ENCODE results near the gene RAI1. TPM values are rescaled to one million over a fixed set of nuclear protein-coding genes. Genes with fewer than 3 reads are reported as not detected.

Gene RAI1
- total RNA-seq, 1 experiment from 2014 or later = 86.3 TPM

GRCh38 chr17:17801800-17802481, 120.7 kb downstream of the RAI1 start:
- Histone ChIP-seq H3K4me2 (no peak overlapping the region), H3K4me3 (no peak overlapping the region), H4K20me1 (ENCODE audit: insufficient read depth) (peaks cover 78% of the 10 kb centered on the region), H3K9me3 (ENCODE audit: insufficient read depth, low read depth) (no peaks in the 10 kb centered on the region), H3F3A (ENCODE audit: insufficient read depth, low read depth) (peaks cover 20% of the 10 kb centered on the region), H3K79me2 (ENCODE audit: low read depth) (no peaks in the 10 kb centered on the region; the same call in 1 of the 2 replicates), H3K36me3 (ENCODE audit: low read depth) (0 out of 2 replicates have a peak, but pooled peaks cover 15% of the 10 kb centered on the region), H3K27me3 (ENCODE audit: insufficient read depth, low read depth) (no peaks in the 10 kb centered on the region), H3K4me1 (replicated peaks; ENCODE audit: insufficient read depth) (no peaks in the 10 kb centered on the region), H2AFZ (no peak overlapping the region), H3K9me2 (ENCODE audit: insufficient read depth) (no peaks in the 10 kb centered on the region), H3K27ac (no peak overlapping the region)
- TF ChIP-seq EZH2 (IDR thresholded peaks at IDR 0.05; ENCODE audit: low read depth) (no peak), CTCF (conservative IDR thresholded peaks at IDR 0.05) (no peak)
- intact Hi-C loops (cut with micrococcal nuclease; ENCODE audit: unreplicated experiment) = no loop called here
- ChIA-PET POLR2A (ENCODE audit: unreplicated experiment) (no interaction called here), CTCF (no interaction called here)
- no TSS peak for BruUV-seq (replicated peaks)
- DNase-seq = no peak

GRCh38 chr17:17804007-17804406, 122.7 kb downstream of the RAI1 start:
- H3K4me3 ChIP-seq = no peak overlapping the region
- no peaks in the 10 kb centered on the region for H3K9me3 ChIP-seq (ENCODE audit: insufficient read depth, low read depth)
- no TSS peak for BruUV-seq (replicated peaks)
- no peaks in the 10 kb centered on the region for H3K27me3 ChIP-seq (ENCODE audit: insufficient read depth, low read depth)
- intact Hi-C loops (cut with micrococcal nuclease; ENCODE audit: unreplicated experiment) = no loop called here
- H3F3A ChIP-seq (ENCODE audit: insufficient read depth, low read depth) = peaks cover 36% of the 10 kb centered on the region
- H3K27ac ChIP-seq = no peak overlapping the region
- TF ChIP-seq CTCF (conservative IDR thresholded peaks at IDR 0.05) (no peak), EZH2 (IDR thresholded peaks at IDR 0.05; ENCODE audit: low read depth) (no peak)
- H3K79me2 ChIP-seq (ENCODE audit: low read depth) = no peaks in the 10 kb centered on the region; the same call in 1 of the 2 replicates
- H3K36me3 ChIP-seq (ENCODE audit: low read depth) = 0 out of 2 replicates have a peak, but pooled peaks cover 15% of the 10 kb centered on the region
- ChIA-PET CTCF (no interaction called here), POLR2A (ENCODE audit: unreplicated experiment) (no interaction called here)
- no peak overlapping the region for H3K4me2 ChIP-seq
- H2AFZ ChIP-seq = no peak overlapping the region
- DNase-seq = no peak
- no peaks in the 10 kb centered on the region for H3K9me2 ChIP-seq (ENCODE audit: insufficient read depth)
- H3K4me1 ChIP-seq (replicated peaks; ENCODE audit: insufficient read depth) = 0 out of 2 replicates have a peak, but pooled peaks cover 7% of the 10 kb centered on the region
- H4K20me1 ChIP-seq (ENCODE audit: insufficient read depth) = peaks cover 72% of the 10 kb centered on the region

- Histone ChIP-seq H3K4me1 (replicated peaks; ENCODE audit: insufficient read depth) (0 out of 2 replicates have a peak, but pooled peaks cover 7% of the 10 kb centered on the region), H3K79me2 (ENCODE audit: low read depth) (no peaks in the 10 kb centered on the region; the same call in 1 of the 2 replicates), H3K4me2 (no peak overlapping the region), H3F3A (ENCODE audit: insufficient read depth, low read depth) (peaks cover 43% of the 10 kb centered on the region), H3K9me2 (ENCODE audit: insufficient read depth) (no peaks in the 10 kb centered on the region), H3K9me3 (ENCODE audit: insufficient read depth, low read depth) (no peaks in the 10 kb centered on the region), H4K20me1 (ENCODE audit: insufficient read depth) (peaks cover 62% of the 10 kb centered on the region), H3K27me3 (ENCODE audit: insufficient read depth, low read depth) (no peaks in the 10 kb centered on the region), H3K36me3 (ENCODE audit: low read depth) (0 out of 2 replicates have a peak, but pooled peaks cover 15% of the 10 kb centered on the region), H3K4me3 (no peak overlapping the region), H2AFZ (no peak overlapping the region), H3K27ac (no peak overlapping the region)
- BruUV-seq (replicated peaks) = no TSS peak
- intact Hi-C loops (cut with micrococcal nuclease; ENCODE audit: unreplicated experiment) = no loop called here
- ChIA-PET POLR2A (ENCODE audit: unreplicated experiment) (no interaction called here), CTCF (no interaction called here)
- no peak for DNase-seq
- TF ChIP-seq EZH2 (IDR thresholded peaks at IDR 0.05; ENCODE audit: low read depth) (no peak), CTCF (conservative IDR thresholded peaks at IDR 0.05) (no peak)
These were observed 124.3 kb downstream of the RAI1 start for GRCh38 chr17:17805575-17805974.

Data from PC-9 (cell line).